Mesangial cell (primary cell): ENCODE measurements around the gene PIK3CD. TPM values are rescaled to one million over a fixed set of nuclear protein-coding genes. Genes with fewer than 3 reads are reported as not detected.

ENCODE experiments used
- total RNA-seq: library from RNA; depleted of rRNA; stranded (reverse); fragments of >200 nt; gene quantifications from 2 replicates; pipeline ENCODE4 v1.2.3, GENCODE V29; 2015

PIK3CD gene
- 19.6 and 32.4 TPM in 2 replicates for total RNA-seq

GRCh38 chr1:9651565-9652378 is at the start of gene PIK3CD:
TSS of gene PIK3CD (plus strand) at chr1:9651731. CDS start at chr1:9710456, 58,725 bp downstream.

Other genes starting within 250 kb of the PIK3CD start
- 4.7 and 7.0 TPM in 2 replicates for gene SLC25A33, start 112.3 kb upstream of the PIK3CD start, total RNA-seq
- gene TMEM201, start 62.8 kb upstream of the PIK3CD start, total RNA-seq = 15.7 and 20.2 TPM in 2 replicates
- 106 and 128 TPM in 2 replicates for gene CLSTN1, start 172.2 kb downstream of the PIK3CD start, total RNA-seq